Chondrocyte (in vitro differentiated cells): ENCODE results near the gene LTBP4. TPM values are rescaled to one million over a fixed set of nuclear protein-coding genes. Genes with fewer than 3 reads are reported as not detected.
A peak's percentile ranks its signal among the peaks of the same experiment; 100 is the strongest.

ENCODE experiments used
- DNase-seq: peaks from one replicate; pipeline ENCODE4 v3.0.0; 2021; ENCODE audit warnings: mixed read lengths, low spot score
- H3K27ac Mint-ChIP-seq: one replicate; pipeline ENCODE4 v1.8.0; 2021; ENCODE audit warnings: mild to moderate bottlenecking, moderate library complexity, mixed read lengths; ENCODE audit not compliant: unreplicated experiment
- H3K27me3 Mint-ChIP-seq: 2 replicates; pipeline ENCODE4 v1.8.0; 2021; ENCODE audit warnings: low read depth, mixed read lengths
- H3K36me3 Mint-ChIP-seq: 2 replicates; pipeline ENCODE4 v1.8.0; 2021; ENCODE audit warnings: low read depth, mixed read lengths
- H3K4me1 Mint-ChIP-seq: 2 replicates; pipeline ENCODE4 v1.8.0; 2021; ENCODE audit warnings: low read depth, mild to moderate bottlenecking, mixed read lengths
- H3K4me3 Mint-ChIP-seq: one replicate; pipeline ENCODE4 v1.8.0; 2021; ENCODE audit warnings: mild to moderate bottlenecking, moderate library complexity, mixed read lengths; ENCODE audit not compliant: unreplicated experiment
- H3K9me3 Mint-ChIP-seq: 2 replicates; pipeline ENCODE4 v1.8.0; 2021; ENCODE audit warnings: low read depth, mixed read lengths
- total RNA-seq: library from RNA; stranded (reverse); gene quantifications from 3 replicates; pipeline ENCODE4 v1.2.1, GENCODE V29; 2021
- TF ChIP-seq, protein P1 (sequence below): fragments of 200-600 bp; sonication (generic); IDR thresholded peaks from 2 replicates; pipeline ENCODE4 v1.5.0; 2021; ENCODE audit warnings: antibody characterized with exemption, mild to moderate bottlenecking, moderate library complexity

LTBP4 gene
- total RNA-seq, 1 donor from 2014 or later, result 161 TPM

DNA sequence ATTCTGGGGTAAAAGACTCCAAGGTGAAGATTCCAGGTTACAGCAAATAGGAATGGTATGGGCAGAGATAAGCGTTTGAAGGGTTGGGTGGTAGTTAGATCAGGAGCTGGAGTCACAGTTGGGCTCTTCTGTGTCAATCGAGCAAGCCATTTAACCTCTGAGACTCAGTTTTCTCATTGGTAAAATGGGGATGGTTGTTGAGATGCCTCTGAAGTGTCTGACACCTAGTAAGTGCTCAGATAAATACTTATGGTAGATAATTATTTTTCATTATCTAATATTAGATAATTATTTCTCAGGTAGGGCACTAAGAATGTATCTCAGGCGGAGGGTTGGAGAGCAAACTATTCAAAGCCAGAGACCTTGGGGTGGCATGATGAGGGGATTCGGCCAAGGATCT is 7.8 kb downstream of the LTBP4 start:
- peaks cover 43% of the 10 kb centered on the region for H3K4me1 Mint-ChIP-seq
- H3K27me3 Mint-ChIP-seq, result no peaks in the 10 kb centered on the region
- no peaks in the 10 kb centered on the region for H3K9me3 Mint-ChIP-seq
- H3K27ac Mint-ChIP-seq, result peak overlapping the region; percentile 62
- TF ChIP-seq, protein P1, sequence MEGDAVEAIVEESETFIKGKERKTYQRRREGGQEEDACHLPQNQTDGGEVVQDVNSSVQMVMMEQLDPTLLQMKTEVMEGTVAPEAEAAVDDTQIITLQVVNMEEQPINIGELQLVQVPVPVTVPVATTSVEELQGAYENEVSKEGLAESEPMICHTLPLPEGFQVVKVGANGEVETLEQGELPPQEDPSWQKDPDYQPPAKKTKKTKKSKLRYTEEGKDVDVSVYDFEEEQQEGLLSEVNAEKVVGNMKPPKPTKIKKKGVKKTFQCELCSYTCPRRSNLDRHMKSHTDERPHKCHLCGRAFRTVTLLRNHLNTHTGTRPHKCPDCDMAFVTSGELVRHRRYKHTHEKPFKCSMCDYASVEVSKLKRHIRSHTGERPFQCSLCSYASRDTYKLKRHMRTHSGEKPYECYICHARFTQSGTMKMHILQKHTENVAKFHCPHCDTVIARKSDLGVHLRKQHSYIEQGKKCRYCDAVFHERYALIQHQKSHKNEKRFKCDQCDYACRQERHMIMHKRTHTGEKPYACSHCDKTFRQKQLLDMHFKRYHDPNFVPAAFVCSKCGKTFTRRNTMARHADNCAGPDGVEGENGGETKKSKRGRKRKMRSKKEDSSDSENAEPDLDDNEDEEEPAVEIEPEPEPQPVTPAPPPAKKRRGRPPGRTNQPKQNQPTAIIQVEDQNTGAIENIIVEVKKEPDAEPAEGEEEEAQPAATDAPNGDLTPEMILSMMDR, result no peak
- DNase-seq, result no peak
- H3K4me3 Mint-ChIP-seq, result peak overlapping the region; percentile 67
- no peaks in the 10 kb centered on the region for H3K36me3 Mint-ChIP-seq

DNA sequence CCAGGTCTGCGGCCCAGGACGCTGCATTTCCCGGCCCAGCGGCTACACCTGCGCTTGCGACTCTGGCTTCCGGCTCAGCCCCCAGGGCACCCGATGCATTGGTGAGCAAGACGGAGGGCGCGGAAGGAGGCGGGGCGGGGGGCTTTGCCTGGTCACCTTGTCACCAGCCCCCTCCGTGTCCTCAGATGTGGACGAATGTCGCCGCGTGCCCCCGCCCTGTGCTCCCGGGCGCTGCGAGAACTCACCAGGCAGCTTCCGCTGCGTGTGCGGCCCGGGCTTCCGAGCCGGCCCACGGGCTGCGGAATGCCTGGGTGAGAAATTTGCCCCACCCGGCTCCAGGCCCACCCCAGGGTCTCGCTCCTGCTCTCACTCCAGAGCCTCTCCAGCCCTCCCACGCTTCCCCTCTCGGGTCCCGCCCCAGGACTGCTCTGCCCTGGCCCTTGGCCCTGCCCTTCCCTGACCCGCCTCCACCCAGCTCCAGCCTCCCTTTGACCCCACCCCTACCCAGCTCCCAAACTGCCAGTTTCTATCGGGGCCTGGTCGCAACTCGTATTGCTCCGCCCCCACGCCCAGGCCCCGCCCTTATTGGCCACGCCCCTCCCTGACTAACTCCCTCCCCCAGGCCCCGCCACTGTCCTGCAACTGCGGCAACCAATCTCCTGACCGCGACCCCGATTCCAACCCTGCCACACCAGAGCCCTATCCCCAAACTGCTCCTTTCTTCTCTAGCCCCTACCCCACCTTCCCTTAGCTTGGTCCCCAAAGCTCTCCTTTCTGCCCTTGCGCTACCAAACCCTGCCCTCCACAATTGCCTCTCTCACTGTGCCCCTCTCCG is 8.6 kb downstream of the LTBP4 start:
- Mint-ChIP-seq H3K27me3 (no peaks in the 10 kb centered on the region), H3K27ac (peak overlapping the region; percentile 67), H3K4me3 (peak overlapping the region; percentile 67)

DNA sequence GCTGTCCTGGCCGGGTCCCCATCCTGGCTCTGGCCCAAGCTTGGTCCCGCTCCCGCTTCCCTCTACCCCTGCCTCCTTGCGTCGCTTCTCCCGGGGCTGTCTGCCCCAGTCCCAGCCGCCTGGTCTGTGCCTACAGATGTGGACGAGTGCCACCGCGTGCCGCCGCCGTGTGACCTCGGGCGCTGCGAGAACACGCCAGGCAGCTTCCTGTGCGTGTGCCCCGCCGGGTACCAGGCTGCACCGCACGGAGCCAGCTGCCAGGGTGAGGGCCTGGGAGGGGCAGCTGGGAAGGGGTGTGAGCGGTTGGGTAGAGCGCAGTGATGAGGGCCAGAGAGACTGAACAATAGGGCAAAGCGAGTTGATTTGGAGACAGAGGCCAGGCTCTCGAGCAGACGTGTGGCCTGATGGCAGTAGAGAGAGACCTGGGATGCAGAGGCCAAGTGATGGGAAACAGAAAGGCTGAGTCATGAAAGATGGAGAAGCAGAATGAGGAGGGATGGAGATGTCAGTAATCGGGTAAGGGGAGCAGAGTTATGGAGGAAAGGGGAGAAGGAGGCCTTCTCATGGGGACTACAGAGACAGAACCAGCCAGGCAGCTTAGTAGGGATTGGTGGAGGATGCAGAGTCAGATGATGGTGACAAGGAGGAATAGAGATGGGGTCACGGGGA is 9.4 kb downstream of the LTBP4 start:
- DNase-seq, result no peak
- peak overlapping the region; percentile 67 for H3K27ac Mint-ChIP-seq
- H3K27me3 Mint-ChIP-seq, result no peaks in the 10 kb centered on the region
- H3K4me1 Mint-ChIP-seq, result peaks cover 38% of the 10 kb centered on the region
- TF ChIP-seq, protein P1, result no peak
- H3K9me3 Mint-ChIP-seq, result no peaks in the 10 kb centered on the region
- H3K36me3 Mint-ChIP-seq, result no peaks in the 10 kb centered on the region
- H3K4me3 Mint-ChIP-seq, result peak overlapping the region; percentile 67

More for the DNA sequence above, 8.6 kb downstream of the LTBP4 start:
- Mint-ChIP-seq H3K36me3 (no peaks in the 10 kb centered on the region), H3K4me1 (peaks cover 39% of the 10 kb centered on the region), H3K9me3 (no peaks in the 10 kb centered on the region)
- DNase-seq, result no peak
- TF ChIP-seq, protein P1, result no peak

DNA sequence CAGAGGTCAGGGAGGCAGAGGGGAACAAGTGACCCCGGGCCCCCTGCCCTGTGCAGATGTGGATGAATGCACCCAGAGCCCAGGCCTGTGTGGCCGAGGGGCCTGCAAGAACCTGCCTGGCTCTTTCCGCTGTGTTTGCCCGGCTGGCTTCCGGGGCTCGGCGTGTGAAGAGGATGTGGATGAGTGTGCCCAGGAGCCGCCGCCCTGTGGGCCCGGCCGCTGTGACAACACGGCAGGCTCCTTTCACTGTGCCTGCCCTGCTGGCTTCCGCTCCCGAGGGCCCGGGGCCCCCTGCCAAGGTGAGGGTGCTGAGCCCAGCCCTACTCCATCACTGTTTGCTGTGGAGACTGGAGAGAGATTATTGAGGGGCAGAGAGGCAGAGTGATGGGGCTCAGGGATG is 9.9 kb downstream of the LTBP4 start:
- TF ChIP-seq, protein P1, result no peak
- peak; percentile 87 for DNase-seq
- Mint-ChIP-seq H3K27ac (no peak overlapping the region), H3K4me3 (no peak overlapping the region), H3K9me3 (no peaks in the 10 kb centered on the region), H3K36me3 (no peaks in the 10 kb centered on the region), H3K4me1 (peaks cover 36% of the 10 kb centered on the region), H3K27me3 (no peaks in the 10 kb centered on the region)

DNA sequence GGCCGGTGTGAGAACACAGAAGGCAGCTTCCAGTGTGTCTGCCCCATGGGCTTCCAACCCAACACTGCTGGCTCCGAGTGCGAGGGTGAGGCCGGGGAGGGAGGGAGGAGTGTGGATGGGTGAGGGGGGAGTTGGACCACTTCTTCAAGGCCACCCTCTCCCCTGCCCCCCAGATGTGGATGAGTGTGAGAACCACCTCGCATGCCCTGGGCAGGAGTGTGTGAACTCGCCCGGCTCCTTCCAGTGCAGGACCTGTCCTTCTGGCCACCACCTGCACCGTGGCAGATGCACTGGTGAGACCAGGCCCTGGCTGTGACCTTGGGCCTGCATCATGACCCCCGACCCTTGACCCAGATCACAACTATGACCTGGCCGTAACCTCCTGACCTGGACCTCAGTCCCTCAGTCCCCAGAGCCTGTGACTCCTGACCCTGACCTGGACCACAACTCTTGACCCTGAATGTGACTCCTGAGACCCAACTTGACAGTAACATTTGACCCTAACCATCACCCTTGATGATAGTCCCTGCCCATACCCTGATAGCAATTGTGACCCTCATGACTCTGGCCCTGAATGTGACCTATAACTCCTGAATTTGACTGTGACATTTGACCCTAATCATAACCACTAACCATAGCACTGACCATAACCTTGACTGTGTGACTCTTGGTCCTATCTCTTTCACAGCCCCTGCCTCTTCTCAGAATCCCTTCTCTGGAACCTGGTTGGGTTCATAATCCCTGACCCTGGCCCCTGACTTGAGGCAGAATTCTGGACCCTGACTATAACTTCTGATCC is 10.9 kb downstream of the LTBP4 start:
- no peaks in the 10 kb centered on the region for H3K27me3 Mint-ChIP-seq
- peak overlapping the region; percentile 85 for H3K27ac Mint-ChIP-seq

More for the DNA sequence above, 10.9 kb downstream of the LTBP4 start:
- H3K4me3 Mint-ChIP-seq, result no peak overlapping the region
- H3K36me3 Mint-ChIP-seq, result no peaks in the 10 kb centered on the region
- peak; percentile 84 for DNase-seq
- TF ChIP-seq, protein P1, result no peak
- peaks cover 35% of the 10 kb centered on the region for H3K4me1 Mint-ChIP-seq
- no peaks in the 10 kb centered on the region for H3K9me3 Mint-ChIP-seq
